HG02943 (cell line): ENCODE measurements around the gene KRTAP5-1.

ENCODE experiments used
- ATAC-seq: cut with Tn5 transposase; IDR thresholded peaks from one replicate; pipeline ENCODE4 v1.9.1; 2021; ENCODE audit warnings: mild to moderate bottlenecking, low read depth, moderate library complexity; ENCODE audit not compliant: unreplicated experiment

Gene KRTAP5-1

DNA sequence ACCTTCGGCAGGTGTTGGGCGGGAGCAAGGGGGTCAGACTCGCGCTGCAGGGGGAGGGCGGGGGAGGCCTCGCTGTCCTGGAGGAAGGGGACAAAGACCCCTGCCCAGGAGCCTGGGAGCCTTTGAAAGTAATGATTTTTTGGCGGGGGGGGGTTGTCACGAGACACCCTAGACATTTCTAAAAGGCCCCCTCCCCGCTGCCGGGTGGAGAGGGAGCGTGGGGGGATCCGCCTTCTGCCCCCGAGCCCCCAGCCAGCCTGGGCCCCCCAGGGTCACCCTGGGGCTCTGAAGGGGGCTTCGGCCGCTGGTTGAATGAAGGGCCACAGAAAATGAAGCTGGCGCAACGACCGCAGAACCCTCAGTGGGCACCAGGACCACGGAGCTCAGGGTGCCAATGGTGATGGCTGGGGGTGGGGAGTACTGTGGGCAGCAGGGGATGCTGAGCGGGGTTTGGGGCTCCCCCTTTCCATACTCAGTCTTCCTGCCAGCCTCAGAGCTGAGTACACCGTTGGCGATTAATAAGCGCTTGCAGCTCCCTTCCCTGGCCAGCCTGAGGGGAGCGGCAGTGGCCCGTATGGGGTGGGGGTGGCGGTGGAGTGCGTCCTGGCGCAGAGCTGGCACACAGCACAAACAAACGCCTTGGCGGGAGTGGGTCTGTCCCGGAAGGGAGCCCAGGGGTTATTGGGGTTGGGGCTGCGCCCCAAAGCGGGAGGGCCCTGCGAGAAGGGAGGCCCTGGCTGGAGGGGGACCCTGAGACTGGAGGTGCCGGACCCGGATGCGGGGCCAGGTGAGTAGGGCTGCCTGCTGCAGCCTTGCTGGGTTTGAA lies 11.8 kb downstream of the KRTAP5-1 start:
- no peak for ATAC-seq

DNA sequence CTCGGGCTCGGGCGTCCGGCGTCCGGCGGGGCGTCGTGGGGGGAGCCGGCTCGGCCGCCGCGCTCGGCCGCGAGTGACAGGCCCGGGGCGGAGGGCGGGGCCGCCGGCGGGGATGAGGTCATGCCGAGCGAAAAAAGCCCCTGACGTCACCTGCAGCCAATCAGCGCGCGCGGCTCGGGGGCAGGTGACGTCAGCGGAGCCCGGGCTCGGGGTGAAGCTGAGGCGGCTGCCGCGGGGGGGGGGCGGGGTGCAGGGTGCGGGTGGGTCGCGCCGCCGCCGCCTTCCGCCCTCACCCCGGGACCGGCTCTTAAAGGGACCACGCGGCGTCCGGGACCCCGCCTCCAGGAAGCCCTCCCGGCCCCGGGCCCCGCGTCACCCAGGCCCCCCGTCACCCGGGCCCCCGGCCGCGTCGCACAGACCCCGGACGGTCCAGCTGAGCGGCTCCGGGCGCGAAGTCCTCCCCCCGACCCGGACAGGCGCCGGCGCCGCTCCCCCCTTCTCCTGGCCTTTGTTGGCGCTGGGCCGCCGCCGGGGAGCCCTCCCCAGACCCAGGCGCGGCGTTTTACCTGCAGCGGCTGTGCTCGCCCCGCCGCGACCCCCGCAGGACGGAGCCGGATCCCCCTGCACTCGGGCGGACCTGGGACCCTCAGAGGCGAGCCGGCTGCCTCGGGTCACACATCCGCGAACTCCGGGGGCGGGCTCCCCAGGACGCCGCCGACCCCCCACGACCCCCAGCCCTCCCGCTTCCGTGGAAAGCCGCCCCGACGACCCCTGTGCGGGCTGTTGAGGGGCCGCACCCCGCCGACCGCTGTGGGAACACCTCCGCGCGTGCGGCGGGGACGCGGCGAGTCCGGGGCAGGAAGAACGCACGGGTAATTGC lies 12.6 kb downstream of the KRTAP5-1 start, which contains the start of gene DUSP8:
Gene DUSP8, minus strand, starts transcription at position 75 of the 880 bp plus-strand sequence. CDS start 6,445 bp downstream, outside the sequence.
- no peak for ATAC-seq

DNA sequence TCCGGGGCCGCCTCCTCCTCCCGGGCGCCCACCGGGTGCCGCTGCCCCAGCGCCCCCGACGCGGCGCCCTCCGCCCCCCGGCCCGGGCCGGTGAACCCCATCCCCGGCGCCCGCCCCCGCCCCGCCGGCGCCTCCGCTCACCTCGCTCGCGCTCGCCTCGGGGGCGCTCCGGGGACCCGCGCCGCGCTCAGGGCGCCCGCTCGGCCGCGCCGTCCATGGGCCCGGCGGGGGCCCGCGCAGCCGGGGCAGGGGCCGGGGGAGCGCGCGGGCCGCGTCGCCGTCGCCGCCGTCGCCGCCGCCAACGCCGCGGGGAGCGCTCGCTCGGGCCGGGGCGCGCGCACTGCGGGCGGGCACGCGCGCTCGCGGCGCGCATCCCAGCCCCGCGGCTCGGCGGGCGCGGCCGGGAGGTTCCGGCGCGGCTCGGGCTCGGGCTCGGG lies 13.3 kb downstream of the KRTAP5-1 start:
- ATAC-seq = no peak

DNA sequence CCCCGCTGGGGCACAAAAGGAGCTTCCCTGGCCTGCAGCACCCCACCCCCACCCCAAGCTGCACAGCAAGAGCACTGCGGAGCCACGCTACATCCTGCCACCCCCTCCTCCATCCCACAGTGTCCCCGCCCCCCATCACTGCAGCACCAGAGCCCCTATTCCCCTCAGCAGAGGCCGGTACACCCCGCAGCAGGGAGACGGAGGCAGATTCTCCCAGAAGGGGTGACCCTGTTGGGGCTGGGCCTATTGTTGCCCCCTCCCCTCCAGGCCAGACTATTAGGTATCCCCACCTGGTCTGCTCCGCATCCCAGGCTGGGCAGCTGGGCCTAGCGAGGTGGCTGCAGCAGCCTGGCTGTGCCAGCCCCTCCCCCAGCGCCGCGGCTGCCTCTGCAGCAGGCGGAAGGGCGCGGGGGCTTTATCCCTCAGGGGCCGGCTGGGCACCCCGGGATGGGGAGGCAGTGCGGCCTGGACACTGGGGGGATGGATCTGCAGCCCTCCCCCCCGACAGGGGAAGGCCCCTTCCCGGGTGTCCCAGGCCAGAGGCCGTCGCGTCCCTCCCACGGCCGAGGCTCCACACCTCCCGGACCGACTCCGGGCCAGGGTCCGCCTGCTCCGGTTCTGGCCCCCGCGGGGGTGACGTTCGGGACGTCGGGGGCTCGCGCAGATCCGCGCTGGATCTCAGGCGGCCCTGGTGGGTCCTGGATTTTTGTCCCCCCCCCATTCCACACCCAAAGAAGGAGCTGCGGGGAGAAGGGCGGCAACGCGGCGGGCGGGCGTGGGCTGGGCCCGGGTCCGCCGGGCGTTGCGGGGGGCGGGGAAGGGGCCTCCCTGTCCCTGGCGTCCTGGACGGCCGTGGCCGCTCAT lies 14.0 kb downstream of the KRTAP5-1 start:
- ATAC-seq = no peak

DNA sequence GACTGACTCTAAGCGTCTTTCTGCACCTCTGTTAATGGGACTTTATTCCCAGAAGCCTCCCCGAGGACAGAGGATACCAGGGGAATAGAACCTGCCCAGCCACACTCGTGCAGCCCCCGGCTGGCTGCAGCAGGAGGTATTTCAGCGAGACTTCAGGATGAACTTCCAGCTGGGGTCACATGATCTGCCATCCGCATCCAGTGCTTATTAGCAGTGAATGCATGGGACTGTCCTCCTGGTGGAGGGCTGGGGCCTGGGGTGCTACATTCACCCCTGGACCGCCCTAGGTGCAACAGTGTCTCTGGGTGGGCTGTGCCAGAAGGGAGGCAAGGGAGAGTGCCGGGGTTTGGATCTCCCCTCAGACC lies 14.6 kb downstream of the KRTAP5-1 start:
- ATAC-seq = no peak

DNA sequence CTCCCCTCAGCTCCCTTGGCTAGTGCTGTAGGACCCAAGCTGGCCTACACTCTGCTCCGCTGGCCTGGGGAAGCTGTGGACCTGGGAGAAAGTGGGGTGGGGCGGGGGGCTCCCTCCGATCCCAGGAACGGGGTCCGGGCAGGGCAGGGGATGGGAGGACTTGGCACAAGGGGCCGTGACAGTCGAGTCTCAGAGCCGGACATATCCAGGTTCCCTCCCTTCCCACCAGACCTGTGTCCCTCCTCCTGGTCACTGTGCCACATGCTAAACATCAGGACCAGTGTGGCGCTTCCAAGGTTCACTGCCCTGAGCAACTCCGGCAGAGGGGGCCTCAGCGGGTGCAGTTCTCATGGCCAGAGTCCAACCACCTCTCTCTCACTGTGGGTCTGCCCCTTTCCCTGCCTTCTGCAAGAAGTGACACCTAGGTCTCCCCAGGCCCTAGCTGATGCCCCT lies 15.1 kb downstream of the KRTAP5-1 start:
- no peak for ATAC-seq

DNA sequence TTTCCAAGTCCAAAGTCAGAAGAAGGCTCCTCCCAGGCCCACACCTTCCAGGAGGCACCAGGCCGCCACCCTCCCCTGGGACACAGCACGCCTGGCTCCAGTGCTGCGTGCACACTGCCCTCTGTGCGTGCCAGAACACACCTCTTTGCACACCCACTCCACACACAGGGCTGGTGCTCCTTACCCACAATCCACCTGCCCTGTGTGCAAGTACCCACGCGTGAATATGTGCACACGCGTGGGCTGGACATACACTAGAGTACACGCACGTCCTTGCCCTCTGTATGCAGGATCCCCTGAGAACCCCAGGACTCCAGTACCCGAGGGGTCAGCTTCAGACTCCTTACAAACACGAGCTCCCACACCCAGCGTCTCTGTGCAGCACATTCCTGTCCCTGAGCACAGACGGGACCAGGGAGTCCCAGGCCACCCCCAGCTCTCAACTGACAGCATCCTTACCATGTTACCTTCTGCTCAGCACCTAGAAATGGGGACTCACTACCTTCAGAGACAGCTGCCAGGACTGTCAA lies 15.8 kb downstream of the KRTAP5-1 start:
- no peak for ATAC-seq

DNA sequence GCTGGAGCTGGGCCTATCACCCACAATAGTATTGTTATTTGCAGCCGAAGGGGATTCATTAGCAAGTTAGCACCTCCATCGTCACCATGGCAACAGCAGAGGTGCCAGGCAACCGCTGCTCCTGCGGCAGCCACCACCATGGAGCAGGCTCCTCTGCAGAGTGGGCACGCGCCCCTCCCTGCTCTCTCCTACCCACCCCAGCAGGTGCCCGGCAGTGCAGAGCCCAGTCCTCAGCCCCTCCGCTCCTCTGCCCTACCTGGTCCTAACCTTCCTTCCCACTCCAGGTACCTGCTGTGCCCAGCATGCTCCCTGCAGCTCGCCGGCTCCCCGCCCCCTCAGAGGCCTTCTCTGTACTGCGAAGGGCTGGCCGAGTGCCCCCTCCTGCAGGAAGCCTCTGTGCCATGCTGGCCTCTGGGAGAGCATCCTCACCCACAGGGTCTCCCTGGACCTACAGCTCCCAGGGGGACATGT lies 16.6 kb downstream of the KRTAP5-1 start:
- ATAC-seq = no peak

DNA sequence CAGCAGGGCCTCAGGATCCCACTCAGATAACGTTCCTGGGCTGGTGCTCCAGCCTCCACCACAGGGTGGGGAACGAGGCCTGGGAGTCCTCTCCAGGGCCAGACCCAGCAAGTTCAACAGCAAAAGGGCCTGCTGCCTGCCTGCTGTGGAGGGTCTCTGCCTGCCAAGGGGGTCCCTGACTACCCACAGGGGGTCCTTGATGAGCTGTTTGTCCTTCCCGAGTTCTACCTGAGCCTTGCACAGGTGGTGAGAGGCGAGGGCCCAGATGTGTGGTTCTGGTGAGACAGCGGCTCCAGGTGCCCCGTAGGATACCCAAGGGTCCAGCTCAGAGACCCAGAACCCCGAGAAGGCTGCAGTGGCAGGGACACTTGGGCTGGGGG lies 17.4 kb downstream of the KRTAP5-1 start:
- no peak for ATAC-seq

DNA sequence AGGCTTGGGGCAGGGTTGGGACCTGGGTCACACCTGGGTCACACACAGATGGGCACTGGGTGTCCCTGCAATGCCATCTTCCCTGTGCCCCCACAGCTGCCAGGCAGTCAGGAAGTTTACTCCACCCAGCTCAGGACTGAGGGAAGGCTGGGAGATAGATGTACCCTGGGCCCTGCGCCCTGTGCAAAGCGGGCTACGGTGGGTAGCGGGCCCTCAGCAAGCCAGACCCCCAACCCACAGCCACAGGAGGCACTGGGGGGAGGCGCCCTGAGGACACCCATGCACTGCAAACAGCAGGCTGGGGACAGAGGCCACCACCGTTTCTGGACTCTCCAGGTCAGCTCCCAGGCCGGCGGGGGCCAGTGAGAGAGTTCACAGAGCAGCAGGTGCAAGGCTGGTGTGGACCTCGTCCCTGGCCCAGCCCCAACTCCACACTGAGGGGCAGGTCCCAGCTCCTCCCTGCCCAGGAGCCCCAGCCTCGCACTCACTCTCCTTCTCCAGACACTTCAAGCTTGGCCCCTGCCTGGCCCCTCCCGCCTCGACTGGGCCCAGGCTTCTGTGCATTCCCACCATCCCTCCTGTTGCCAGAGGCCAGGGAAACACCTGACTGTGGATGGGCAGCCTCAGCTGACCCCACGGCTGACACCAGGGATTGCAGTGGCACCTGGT lies 17.9 kb downstream of the KRTAP5-1 start:
- no peak for ATAC-seq

DNA sequence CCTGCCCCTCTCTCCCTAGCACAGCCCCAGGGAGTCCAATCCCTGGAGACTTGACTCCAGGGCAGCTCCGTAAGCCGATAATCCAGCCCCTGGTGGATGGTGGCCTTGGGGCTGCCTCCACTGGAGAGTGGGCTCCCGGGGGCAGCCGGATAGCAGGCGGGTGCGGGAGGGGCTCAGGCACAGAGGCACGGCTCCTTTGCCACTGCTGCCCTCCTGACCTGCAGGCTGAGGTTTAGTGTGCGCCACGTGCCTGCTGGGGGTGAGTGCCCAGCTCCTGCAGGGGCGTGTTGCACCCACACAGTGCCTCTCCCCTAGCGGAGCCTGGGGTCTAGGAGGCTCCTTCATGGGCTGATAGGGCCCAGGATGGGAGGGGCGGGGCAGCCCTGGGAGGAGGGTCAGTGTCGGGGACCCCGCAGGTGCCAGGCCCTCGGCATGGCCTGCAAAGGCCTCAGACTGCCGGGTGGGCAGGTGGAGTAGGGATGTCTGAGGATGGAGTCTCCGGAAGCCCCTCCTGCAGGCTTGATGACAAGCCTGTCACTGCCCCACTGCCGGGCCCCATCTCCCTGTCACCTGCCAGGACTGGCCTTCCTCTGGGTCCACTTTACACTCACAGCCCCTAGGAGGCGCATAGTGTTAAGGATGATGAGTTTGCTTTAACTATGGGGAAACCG lies 18.6 kb downstream of the KRTAP5-1 start:
- ATAC-seq = no peak

DNA sequence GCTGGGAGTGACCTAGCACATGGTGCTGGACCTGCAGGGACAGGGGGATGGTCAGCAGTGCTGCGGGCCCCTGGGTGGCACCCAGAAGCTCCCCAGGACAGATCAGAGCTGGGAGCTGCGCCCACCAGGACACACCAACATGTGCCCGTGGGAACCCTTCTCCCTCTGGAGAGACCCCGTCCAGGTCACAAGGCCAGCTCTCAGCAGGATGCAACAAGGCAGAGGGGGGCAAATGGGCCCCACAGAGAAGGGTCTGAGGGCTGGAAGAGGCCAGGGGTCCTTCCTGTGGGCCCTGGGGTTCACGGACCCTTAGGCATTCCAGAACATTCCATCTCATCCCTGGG lies 19.2 kb downstream of the KRTAP5-1 start:
- ATAC-seq = no peak

DNA sequence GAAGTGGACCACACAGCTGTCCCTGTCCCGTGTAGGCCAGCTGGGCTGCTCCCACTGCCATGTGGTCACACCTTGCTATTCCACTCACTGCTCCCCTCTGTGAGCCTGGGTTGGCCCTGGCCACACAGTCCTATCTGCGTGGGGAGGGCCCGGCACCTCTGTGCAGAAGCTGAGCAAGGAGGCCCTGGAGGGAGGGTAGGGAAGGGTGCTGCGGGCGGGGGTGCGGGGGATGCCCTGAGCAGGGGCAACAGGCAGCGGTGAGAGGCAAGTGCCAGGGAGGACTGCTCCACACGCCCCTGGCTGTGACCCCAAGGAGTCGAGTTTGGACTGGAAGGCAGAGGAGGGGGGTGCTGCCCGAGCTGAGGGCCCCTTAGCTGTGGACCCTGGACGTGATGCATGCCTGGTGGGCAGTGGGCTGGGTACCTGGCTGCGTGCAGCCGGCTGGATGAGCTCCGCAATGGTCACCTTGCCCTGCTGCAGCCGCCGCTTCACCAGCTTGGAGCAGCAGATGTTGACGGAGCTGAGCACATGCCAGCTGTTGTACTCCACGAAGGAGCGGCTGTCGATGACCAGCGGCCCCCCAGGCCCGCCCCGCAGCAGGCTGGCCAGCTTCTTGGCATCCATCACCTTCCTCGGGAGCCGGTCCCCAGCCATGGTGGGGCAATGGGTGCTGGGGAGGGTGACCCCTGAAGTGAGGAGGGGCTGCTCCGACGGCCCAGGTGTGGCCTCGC lies 19.7 kb downstream of the KRTAP5-1 start:
- no peak for ATAC-seq

DNA sequence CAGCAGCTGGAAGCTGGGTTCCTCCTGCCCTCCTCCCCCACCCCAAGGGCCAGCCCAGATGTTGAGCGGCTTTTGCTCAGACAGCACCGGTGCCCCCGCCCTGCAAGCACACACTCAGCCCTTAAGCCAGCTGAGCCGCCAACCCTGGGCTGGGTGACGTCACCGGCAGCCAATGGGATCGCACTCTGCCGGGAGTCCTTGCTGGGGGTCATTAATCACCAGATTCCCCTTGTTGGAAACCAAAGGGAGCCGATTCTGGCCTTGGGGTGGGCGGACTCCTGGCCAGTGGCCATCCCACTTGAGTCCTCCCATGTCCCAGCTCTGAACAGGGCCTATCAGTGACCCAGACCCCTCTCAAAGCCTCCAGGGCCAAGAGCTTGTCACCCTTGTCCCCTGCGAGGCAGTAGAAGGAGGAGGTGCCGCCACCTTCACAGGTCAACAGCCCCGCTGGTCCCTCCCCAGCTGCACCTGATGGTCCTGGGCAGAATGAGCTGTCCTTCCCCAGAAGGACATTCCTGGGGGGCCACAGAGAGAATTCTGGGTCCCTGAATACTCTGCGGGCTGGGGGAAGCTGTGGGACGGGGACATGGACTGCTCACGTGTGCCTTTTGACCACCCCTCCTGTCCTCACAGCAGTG lies 20.4 kb downstream of the KRTAP5-1 start:
- ATAC-seq = no peak

DNA sequence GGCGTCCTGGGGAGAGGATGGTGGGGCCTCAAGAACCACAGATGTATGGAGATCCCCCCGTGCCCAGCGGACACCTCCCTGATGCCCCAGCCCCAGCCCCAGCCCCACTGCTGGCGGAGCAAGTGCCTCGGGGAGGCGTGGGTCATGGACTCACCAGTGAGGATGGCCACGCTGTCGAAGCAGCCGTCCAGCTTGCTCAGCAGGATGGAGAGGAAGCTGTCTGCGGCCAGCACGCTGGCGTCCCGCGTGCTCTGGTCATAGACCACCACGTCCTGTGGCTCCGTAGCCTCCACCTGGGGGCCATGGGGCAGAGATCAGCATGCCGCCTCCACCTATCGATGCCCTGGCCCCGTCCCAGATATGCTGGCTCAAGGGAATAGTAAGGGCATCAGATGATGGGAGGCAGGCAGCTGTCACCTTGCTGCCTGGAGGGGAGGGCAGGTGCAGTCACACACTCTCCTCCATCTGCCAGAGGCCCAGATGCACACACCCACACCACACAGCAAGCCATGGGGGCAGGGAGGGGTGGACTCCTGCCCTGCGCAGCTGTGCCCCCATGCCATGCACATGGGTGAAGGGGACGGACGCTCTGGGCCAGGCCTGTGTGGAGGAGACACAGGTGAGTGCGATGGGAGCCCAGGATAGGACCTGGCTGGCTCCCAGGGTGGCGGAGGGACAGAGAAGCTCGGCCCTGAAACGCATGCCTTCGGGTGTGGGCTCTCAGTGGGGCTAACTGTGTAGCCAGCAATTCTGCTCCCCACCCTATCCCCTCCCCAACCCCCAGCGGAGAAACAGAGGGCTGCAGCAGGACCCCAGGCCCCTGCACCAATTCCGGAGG lies 21.2 kb downstream of the KRTAP5-1 start:
- ATAC-seq = no peak

DNA sequence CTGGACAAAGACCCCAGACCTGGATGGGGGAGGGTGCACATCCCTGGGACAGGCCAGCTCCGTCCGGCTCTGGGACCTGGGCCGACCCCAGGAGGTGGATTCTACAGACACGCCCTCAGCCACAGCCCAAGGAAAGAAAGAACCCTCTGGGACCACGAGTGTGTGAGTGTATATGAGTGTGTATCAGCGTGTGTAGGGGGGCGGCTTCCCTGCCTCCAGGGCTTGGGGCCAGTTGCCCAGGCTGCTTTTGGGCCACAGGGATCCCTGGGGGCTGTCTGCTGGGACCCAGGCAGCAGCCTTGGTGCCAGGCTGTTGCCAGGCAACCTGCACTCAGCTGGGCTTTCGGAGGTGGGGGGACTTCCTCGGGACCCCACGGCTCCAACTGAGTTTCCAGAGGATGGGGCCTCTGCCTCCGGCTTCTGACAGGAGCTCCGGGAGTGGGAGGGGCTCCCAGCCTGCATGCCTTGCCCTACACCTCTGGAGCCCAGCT lies 21.9 kb downstream of the KRTAP5-1 start:
- no peak for ATAC-seq
